GM19324 (cell line): Measurements from ENCODE around the gene NUP62CL.
A peak's percentile ranks its signal among the peaks of the same experiment; 100 is the strongest.

Source experiments
- ATAC-seq: cut with Tn5 transposase; IDR thresholded peaks from one replicate; pipeline ENCODE4 v1.9.1; 2021; ENCODE audit warnings: mild to moderate bottlenecking, moderate library complexity; ENCODE audit not compliant: unreplicated experiment, low FRiP score

Gene NUP62CL

GRCh38 chrX:107154787-107155620, 51.2 kb downstream of the NUP62CL start:
- ATAC-seq, result no peak

DNA sequence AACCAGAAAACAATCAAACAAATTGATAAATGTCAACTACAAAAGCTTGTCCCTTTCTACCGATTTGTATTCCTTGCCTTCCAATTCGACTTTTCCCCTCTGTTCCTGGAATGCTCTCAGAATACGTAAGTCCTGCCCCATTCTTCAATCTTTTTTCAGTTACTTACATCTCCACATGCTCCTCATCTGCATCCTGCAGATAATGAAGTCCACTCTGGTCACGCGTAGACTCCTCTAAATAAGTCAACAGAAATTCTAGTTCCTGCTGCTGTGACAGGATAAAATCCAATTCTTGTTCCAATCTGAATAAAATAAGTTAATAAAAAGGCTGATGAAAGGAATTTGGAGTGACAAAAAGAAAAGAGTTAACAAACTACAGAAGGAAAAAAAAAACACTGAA, 53.2 kb downstream of the NUP62CL start:
- ATAC-seq, result no peak

- ATAC-seq, result no peak
These were observed 59.6 kb downstream of the NUP62CL start for GRCh38 chrX:107146670-107147069.

DNA sequence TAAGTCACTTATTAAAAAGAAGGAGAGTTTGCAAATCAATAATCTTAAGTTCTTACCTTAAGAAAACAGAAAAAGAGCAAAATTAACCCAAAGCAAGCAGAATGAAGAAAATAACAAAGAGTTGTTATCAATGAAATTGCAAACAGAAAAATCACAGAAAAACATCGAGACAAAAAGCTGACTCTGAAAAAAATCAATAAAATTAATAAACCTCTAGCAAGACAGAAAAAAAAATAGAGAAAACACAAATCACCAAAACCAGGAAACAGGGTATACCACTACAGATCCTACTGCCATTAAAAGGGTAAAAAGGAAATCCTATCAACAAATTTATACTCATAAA, 70.3 kb downstream of the NUP62CL start:
- ATAC-seq, result no peak

DNA sequence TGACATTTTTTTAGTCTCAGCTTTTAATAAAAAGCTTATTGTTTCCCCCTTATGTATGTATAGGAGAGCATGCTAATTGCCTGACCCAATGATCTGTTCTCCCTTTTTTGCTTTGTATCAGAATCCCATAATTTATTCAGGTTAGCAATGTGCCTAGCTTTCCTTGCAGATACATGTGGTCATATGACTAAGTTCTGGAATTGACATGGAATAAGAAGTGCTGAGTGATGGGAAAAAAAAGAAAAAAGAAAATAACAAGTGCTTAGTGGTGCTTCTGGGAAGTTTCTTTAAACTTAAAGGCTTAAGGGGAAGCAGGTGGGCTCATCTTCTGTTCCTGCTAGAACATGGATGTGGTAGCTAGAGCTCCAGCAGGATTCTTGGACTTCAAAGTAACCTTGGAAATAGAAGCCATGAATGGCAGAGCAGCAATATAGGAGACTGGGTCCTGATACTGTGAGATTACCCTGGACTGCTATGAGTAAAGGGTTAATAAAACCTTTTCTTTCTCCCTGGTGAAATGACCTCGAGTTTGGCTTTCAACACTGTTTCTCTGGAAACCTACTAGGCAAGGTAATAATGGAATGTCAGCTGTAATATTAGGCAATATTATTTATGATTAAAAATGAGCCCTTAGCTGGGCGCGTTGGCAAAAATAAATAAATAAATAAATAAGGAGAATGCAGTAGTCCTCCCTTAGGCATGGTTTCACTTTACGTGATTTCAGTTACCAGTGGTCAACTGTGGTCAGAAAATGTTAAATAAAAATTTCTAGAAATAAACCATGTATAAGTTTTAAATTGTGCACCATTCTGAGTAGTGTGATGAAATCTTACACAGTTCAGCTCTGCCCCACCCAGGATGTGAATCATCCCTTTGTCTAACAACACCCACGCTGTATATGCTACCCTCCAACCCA, 70.9 kb downstream of the NUP62CL start:
- ATAC-seq, result no peak

- no peak for ATAC-seq
These were observed 82.5 kb downstream of the NUP62CL start for GRCh38 chrX:107123750-107124149.

DNA sequence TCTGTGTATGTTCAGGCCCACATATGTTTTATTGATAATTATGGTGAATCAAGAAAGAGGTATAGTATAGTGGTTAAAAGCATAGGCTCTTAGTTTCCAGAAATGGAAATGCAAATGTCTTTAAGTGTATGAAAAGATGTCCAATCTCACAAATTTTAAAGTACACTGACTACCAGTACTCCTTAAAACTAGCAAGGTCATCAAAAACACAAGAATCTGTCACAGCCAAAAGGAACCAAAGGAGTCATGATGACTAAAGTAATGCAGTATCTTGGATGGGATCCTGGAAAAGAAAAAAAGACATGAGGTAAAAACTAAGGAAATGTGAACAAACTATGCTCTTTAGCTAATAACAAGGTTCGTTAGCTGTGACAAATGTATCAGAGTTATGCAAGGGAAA, 87.0 kb downstream of the NUP62CL start:
- ATAC-seq, result no peak

DNA sequence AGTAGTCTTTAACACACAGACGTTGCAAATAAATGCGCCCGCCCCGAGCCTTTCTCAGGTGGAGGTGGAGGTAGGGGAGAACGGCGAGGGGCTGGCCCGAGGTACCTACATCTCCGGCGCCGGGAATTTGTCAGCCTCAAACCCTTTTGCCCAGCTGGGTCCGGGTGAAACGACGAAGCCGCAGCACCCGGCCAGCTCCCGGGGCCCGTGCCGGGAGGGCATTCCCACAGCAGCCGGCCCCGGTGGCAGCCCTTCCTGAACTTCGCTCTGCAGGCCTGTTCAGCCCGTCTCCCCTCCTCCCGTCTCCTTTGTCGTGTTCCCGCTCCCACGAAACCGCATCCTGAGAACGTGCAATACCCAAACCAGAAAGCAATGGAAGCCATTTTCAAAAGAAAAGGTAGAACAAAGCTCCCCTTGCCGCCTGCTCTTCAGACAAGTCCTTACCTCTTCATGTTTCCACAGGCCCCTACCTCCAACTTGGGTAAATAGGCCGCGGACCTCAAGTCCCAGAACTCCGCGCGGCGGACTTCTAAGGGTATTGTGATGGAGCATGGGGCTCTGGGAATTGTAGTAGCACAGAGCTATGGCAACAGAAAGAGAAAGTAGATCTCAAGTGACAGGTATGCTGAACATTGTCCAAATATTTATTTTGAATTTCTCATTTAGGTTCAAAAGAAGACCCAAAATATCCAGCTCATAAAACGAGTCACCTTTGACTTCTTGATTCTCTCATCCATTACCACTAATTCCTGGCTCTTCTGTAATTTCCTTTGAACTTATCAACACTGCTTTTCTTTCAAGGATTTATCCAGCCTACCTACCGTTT, 87.7 kb downstream of the NUP62CL start, which contains the start of gene RBM41:
TSS of gene RBM41 (minus strand) at position 501 of the 826 bp plus-strand sequence. CDS start at position 452, 49 bp downstream.
- peak; percentile 98 for ATAC-seq

DNA sequence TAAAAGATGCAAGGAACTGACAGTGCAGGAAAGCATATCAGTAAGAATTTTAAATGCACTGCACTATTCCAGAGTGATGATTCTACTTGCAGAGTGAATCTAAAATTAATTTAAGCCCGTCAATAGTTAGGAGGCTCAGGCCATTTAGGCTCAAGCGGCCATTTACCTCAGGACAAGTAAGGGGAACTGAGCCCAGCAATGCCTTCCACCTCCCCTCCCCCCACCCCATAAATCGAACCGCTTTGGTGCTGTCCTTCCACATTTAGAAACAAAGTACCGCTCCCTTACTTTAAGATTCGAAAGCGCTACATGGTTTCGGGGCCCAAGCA, 88.3 kb downstream of the NUP62CL start:
- ATAC-seq, result no peak

- ATAC-seq, result no peak
These were observed 98.8 kb downstream of the NUP62CL start for GRCh38 chrX:107107459-107107858.

- no peak for ATAC-seq
These were observed 103.3 kb downstream of the NUP62CL start for GRCh38 chrX:107102980-107103379.

GRCh38 chrX:107076158-107076557, 130.1 kb downstream of the NUP62CL start:
- ATAC-seq, result no peak
